CD4-positive, alpha-beta T cell (primary cell): Measurements from ENCODE around the gene PCID2. TPM values are rescaled to one million over a fixed set of nuclear protein-coding genes. Genes with fewer than 3 reads are reported as not detected.
A peak's percentile ranks its signal among the peaks of the same experiment; 100 is the strongest.

Experiments used
- ATAC-seq: fragments of 200-7000 bp; cut with Tn5 transposase; one replicate; pipeline ENCODE4 v1.10.0; 2022; ENCODE audit warnings: mild to moderate bottlenecking; ENCODE audit not compliant: poor library complexity
- CTCF ChIA-PET: fragments of 350-600 bp; sonication (Branson Sonifier 250); formaldehyde crosslinking; loops from one replicate; lab custom pipeline; 2021; ENCODE audit warnings: antibody characterized with exemption, inconsistent platforms; lab: Charles Lee
- POLR2A ChIA-PET: fragments of 350-600 bp; sonication (Branson Sonifier 250); formaldehyde crosslinking; loops from one replicate; lab custom pipeline; 2021; ENCODE audit warnings: antibody characterized with exemption, inconsistent platforms; lab: Charles Lee
- DNase-seq, 14 experiments: peaks; one replicate each; pipeline ENCODE4 v3.0.0-alpha.2; 2013 to 2020; ENCODE audit warnings: mixed read lengths in 2 of 14
- H3K27ac ChIP-seq, 2 donors: one replicate each; pipeline versions ENCODE4 v1.5.1 to v1.7.0; 2013; ENCODE audit warnings: low read length in 2 of 2, low read depth in 1 of 2, mild to moderate bottlenecking in 1 of 2
- H3K27me3 ChIP-seq, 2 experiments: 1 replicate in 1 of 2; 2 replicates in 1 of 2; pipeline versions ENCODE4 v1.6.1 to v1.7.0; 2013; ENCODE audit warnings: low read length in 2 of 2, control low read depth in 1 of 2, mild to moderate bottlenecking in 1 of 2, moderate library complexity in 1 of 2; ENCODE audit not compliant: insufficient read depth in 2 of 2, control insufficient read depth in 1 of 2
- H3K36me3 ChIP-seq: one replicate; pipeline ENCODE4 v1.6.1; 2013; ENCODE audit warnings: low read length, control low read depth; ENCODE audit not compliant: insufficient read depth
- H3K4me1 ChIP-seq: one replicate; pipeline ENCODE4 v1.6.1; 2013; ENCODE audit warnings: low read length, control low read depth; ENCODE audit not compliant: insufficient read depth
- H3K4me3 ChIP-seq: one replicate; pipeline ENCODE4 v1.5.1; 2013; ENCODE audit warnings: mild to moderate bottlenecking, low read length, moderate library complexity
- H3K9me3 ChIP-seq, 2 experiments: 1 replicate in 1 of 2; 2 replicates in 1 of 2; pipeline versions ENCODE4 v1.6.1 to v1.7.0; 2013; ENCODE audit warnings: low read length in 2 of 2, mild to moderate bottlenecking in 2 of 2, control low read depth in 1 of 2, moderate library complexity in 1 of 2; ENCODE audit not compliant: control insufficient read depth in 1 of 2, insufficient read depth in 1 of 2
- H3K27ac Mint-ChIP-seq: one replicate; pipeline ENCODE4 v1.8.0; 2020; ENCODE audit warnings: mixed read lengths
- H3K27me3 Mint-ChIP-seq: one replicate; pipeline ENCODE4 v1.8.0; 2021; ENCODE audit warnings: mixed read lengths
- H3K36me3 Mint-ChIP-seq: one replicate; pipeline ENCODE4 v1.8.0; 2021; ENCODE audit warnings: low read depth, mixed read lengths
- H3K4me1 Mint-ChIP-seq: one replicate; pipeline ENCODE4 v1.8.0; 2021; ENCODE audit warnings: low read depth, mixed read lengths
- H3K4me3 Mint-ChIP-seq: one replicate; pipeline ENCODE4 v1.8.0; 2020; ENCODE audit warnings: mild to moderate bottlenecking, mixed read lengths
- H3K9me3 Mint-ChIP-seq: one replicate; pipeline ENCODE4 v1.8.0; 2020; ENCODE audit warnings: mixed read lengths
- CTCF ChIP-seq: fragments of 200-600 bp; IDR thresholded peaks from one replicate; pipeline ENCODE4 v1.8.0; 2022; ENCODE audit warnings: antibody characterized with exemption, mild to moderate bottlenecking
- intact Hi-C, 2 experiments: fragments of 100-400 bp; cut with DNase I in 1 of 2; cut with micrococcal nuclease in 1 of 2; formaldehyde crosslinking; loops; one replicate each; pipeline versions ENCODE4 v1.15.1 to v1.9.0; 2023 to 2025; cut with DNase I, micrococcal nuclease
- total RNA-seq, 174 experiments: library from RNA in 2 of 174; stranded (reverse) in 2 of 174; gene quantifications; one replicate each; pipeline ENCODE4 v1.2.3 and lab custom pipeline; 2021 to 2026

Gene PCID2
- total RNA-seq, 2 experiments from 2014 or later: 33.6 to 33.7 TPM

- TF ChIP-seq CTCF: no peak
- H3K27ac ChIP-seq: peak overlapping the region; percentile 90 to 93
- peaks cover 33% of the 10 kb centered on the region for H3K36me3 ChIP-seq
- peak overlapping the region; percentile 95 for H3K4me3 Mint-ChIP-seq
- H3K27ac Mint-ChIP-seq: peak overlapping the region; percentile 88
- DNase-seq: peak in 3 of 14 experiments; percentile 5 to 13 (median 7)
- peaks cover 71% of the 10 kb centered on the region for H3K4me1 Mint-ChIP-seq
- peaks cover 55% of the 10 kb centered on the region for H3K36me3 Mint-ChIP-seq
- ChIA-PET CTCF (interaction anchor here (1.3 kb wide), 1 partner anchor 11 kb away, joined by 3 read pairs; no protein-coding TSS in a partner anchor), POLR2A (interaction anchor here (1.2 to 3.3 kb wide), 7 partner anchors 12 to 239 kb away, joined by 3 to 31 read pairs (median 22); partner anchors contain the start of genes LAMP1 and MCF2L)
- intact Hi-C loops: loop anchor here (1.0 to 10.0 kb wide), 7 partner anchors 54 to 521 kb away; partner anchors contain the start of genes DCUN1D2 (in 1 of the 2) and LAMP1 (in 1 of the 2)
- peaks cover 66% of the 10 kb centered on the region for H3K4me1 ChIP-seq
- peak overlapping the region; percentile 71 for H3K4me3 ChIP-seq
- no peaks in the 10 kb centered on the region for H3K27me3 Mint-ChIP-seq
- H3K9me3 ChIP-seq: no peaks in the 10 kb centered on the region
- H3K9me3 Mint-ChIP-seq: no peaks in the 10 kb centered on the region
- H3K27me3 ChIP-seq: no peaks in the 10 kb centered on the region
- ATAC-seq: peak; percentile 7
These were observed 514 bp downstream of the PCID2 start for GRCh38 chr13:113207890-113208420.

- POLR2A ChIA-PET: interaction anchor here (0.7 to 3.3 kb wide), 4 partner anchors 12 to 251 kb away, joined by 3 to 26 read pairs (median 3); partner anchors contain the start of gene MCF2L
- intact Hi-C loops: loop anchor here (5.0 to 10.0 kb wide), 4 partner anchors 55 to 520 kb away; partner anchors contain the start of gene DCUN1D2 (in 1 of the 2)
- H3K27ac Mint-ChIP-seq: peak overlapping the region; percentile 88
- no peak for ATAC-seq
- Histone ChIP-seq H3K27ac (peak overlapping the region in 1 of 2 donors; percentile 93), H3K27me3 (no peaks in the 10 kb centered on the region), H3K4me3 (peak overlapping the region; percentile 71), H3K4me1 (peaks cover 61% of the 10 kb centered on the region), H3K36me3 (peaks cover 30% of the 10 kb centered on the region), H3K9me3 (no peaks in the 10 kb centered on the region)
- no peaks in the 10 kb centered on the region for H3K27me3 Mint-ChIP-seq
- no peak for DNase-seq
- CTCF ChIA-PET: interaction anchor here (1.3 kb wide), 1 partner anchor 12 kb away, joined by 3 read pairs; no protein-coding TSS in a partner anchor
- no peak for TF ChIP-seq CTCF
- peaks cover 76% of the 10 kb centered on the region for H3K4me1 Mint-ChIP-seq
- no peaks in the 10 kb centered on the region for H3K9me3 Mint-ChIP-seq
- peak overlapping the region; percentile 95 for H3K4me3 Mint-ChIP-seq
- peaks cover 60% of the 10 kb centered on the region for H3K36me3 Mint-ChIP-seq
These were observed 1.0 kb downstream of the PCID2 start for GRCh38 chr13:113207460-113207859.

- Histone ChIP-seq H3K4me3 (no peak overlapping the region), H3K27me3 (no peaks in the 10 kb centered on the region), H3K4me1 (peaks cover 51% of the 10 kb centered on the region), H3K36me3 (peaks cover 22% of the 10 kb centered on the region), H3K9me3 (no peaks in the 10 kb centered on the region), H3K27ac (no peak overlapping the region)
- ATAC-seq: no peak
- DNase-seq: no peak
- no peak for TF ChIP-seq CTCF
- Mint-ChIP-seq H3K27ac (peak overlapping the region; percentile 88), H3K36me3 (peaks cover 51% of the 10 kb centered on the region), H3K9me3 (no peaks in the 10 kb centered on the region), H3K27me3 (no peaks in the 10 kb centered on the region), H3K4me3 (peak overlapping the region; percentile 95), H3K4me1 (peaks cover 67% of the 10 kb centered on the region)
- POLR2A ChIA-PET: no interaction called here
- CTCF ChIA-PET: no interaction called here
- intact Hi-C loops: loop anchor here (5.0 to 10.0 kb wide), 4 partner anchors 53 to 518 kb away; partner anchors contain the start of gene DCUN1D2 (in 1 of the 2)
These were observed 3.0 kb downstream of the PCID2 start for GRCh38 chr13:113205428-113205931.
